ENCODE data around the gene EYS. TPM values are rescaled to one million over a fixed set of nuclear protein-coding genes. Genes with fewer than 3 reads are reported as not detected.

Gene EYS
- total RNA-seq, 1 donor from 2014 or later = not detected

GRCh38 chr6:64591676-64592036 lies 1115.4 kb downstream of the EYS start:
- H3K9me3 ChIP-seq = no peaks in the 10 kb centered on the region
- H3K27ac ChIP-seq = no peak overlapping the region
- no peak for TF ChIP-seq CTCF (IDR thresholded peaks at IDR 0.05)
- no peaks in the 10 kb centered on the region for H3K36me3 ChIP-seq
- H3K4me3 ChIP-seq = no peak overlapping the region
- intact Hi-C loops (cut with DNase I) = no loop called here
- no peaks in the 10 kb centered on the region for H3K27me3 ChIP-seq (ENCODE audit: low read depth)
- DNase-seq (no peak), ATAC-seq (no peak)
- H3K4me1 ChIP-seq = no peaks in the 10 kb centered on the region

- no peak overlapping the region for H3K4me3 ChIP-seq
- no peaks in the 10 kb centered on the region for H3K9me3 ChIP-seq
- H3K4me1 ChIP-seq = no peaks in the 10 kb centered on the region
- ATAC-seq = no peak
- intact Hi-C loops (cut with DNase I) = no loop called here
- no peak for DNase-seq
- no peaks in the 10 kb centered on the region for H3K36me3 ChIP-seq
- no peak for TF ChIP-seq CTCF (IDR thresholded peaks at IDR 0.05)
- no peaks in the 10 kb centered on the region for H3K27me3 ChIP-seq (ENCODE audit: low read depth)
- H3K27ac ChIP-seq = no peak overlapping the region
Measured at GRCh38 chr6:64590965-64591675, 1115.9 kb downstream of the EYS start.

- Histone ChIP-seq H3K27ac (no peak overlapping the region), H3K4me1 (no peaks in the 10 kb centered on the region), H3K36me3 (no peaks in the 10 kb centered on the region), H3K4me3 (no peak overlapping the region), H3K27me3 (ENCODE audit: low read depth) (no peaks in the 10 kb centered on the region), H3K9me3 (no peaks in the 10 kb centered on the region)
- DNase-seq (no peak), ATAC-seq (no peak)
- no peak for TF ChIP-seq CTCF (IDR thresholded peaks at IDR 0.05)
- intact Hi-C loops (cut with DNase I) = no loop called here
Measured at GRCh38 chr6:64589961-64590360, 1117.1 kb downstream of the EYS start.

- no peak for ATAC-seq
- intact Hi-C loops (cut with DNase I) = no loop called here
Measured at GRCh38 chr6:64580346-64580745, 1126.7 kb downstream of the EYS start.

GRCh38 chr6:64553249-64553786 lies 1153.7 kb downstream of the EYS start:
- no peaks in the 10 kb centered on the region for H3K27me3 ChIP-seq (ENCODE audit: low read depth)
- no peak overlapping the region for H3K27ac ChIP-seq
- H3K36me3 ChIP-seq = no peaks in the 10 kb centered on the region
- intact Hi-C loops (cut with DNase I) = no loop called here
- no peaks in the 10 kb centered on the region for H3K4me1 ChIP-seq
- H3K9me3 ChIP-seq = no peaks in the 10 kb centered on the region
- no peak for DNase-seq
- ATAC-seq = no peak
- no peak for TF ChIP-seq CTCF (IDR thresholded peaks at IDR 0.05)
- H3K4me3 ChIP-seq = no peak overlapping the region

More at GRCh38 chr6:64580346-64580745, 1126.7 kb downstream of the EYS start:
- no peaks in the 10 kb centered on the region for H3K27me3 ChIP-seq (ENCODE audit: low read depth)
- DNase-seq = no peak
- TF ChIP-seq CTCF (IDR thresholded peaks at IDR 0.05) = no peak
- H3K9me3 ChIP-seq = no peaks in the 10 kb centered on the region
- H3K4me1 ChIP-seq = no peaks in the 10 kb centered on the region
- H3K4me3 ChIP-seq = no peak overlapping the region
- no peak overlapping the region for H3K27ac ChIP-seq
- no peaks in the 10 kb centered on the region for H3K36me3 ChIP-seq
